HCT116 (cell line): ENCODE results near the gene FXYD1. TPM values are rescaled to one million over a fixed set of nuclear protein-coding genes. Genes with fewer than 3 reads are reported as not detected.
A peak's percentile ranks its signal among the peaks of the same experiment; 100 is the strongest.

Experiments used
- ATAC-seq: fragments of 200-7000 bp; cut with Tn5 transposase; 2 replicates; pipeline ENCODE4 v1.9.1; 2020; ENCODE audit warnings: mild to moderate bottlenecking, moderate library complexity
- BruUV-seq: library from RNA; stranded (reverse); fragments of 400-500 nt; replicated peaks from 2 replicates; lab custom pipeline; 2021; lab: Mats Ljungman, UMichigan
- CTCF ChIA-PET: fragments of 300-600 bp; sonication (Branson Sonifier 250); formaldehyde crosslinking; loops from one replicate; lab custom pipeline; 2021; ENCODE audit warnings: antibody characterized with exemption; lab: Charles Lee
- POLR2A ChIA-PET: fragments of 300-600, 350-600 bp; sonication (Branson Sonifier 250); formaldehyde crosslinking; loops from one replicate; lab custom pipeline; 2021; ENCODE audit warnings: antibody characterized with exemption; lab: Charles Lee
- RAD21 ChIA-PET, 2 experiments: fragments of 300-600 bp; sonication (Branson Sonifier 250); formaldehyde crosslinking; loops; one replicate each; lab custom pipeline; 2023; ENCODE audit warnings: low total read pairs in 2 of 2; ENCODE audit not compliant: uncharacterized antibody in 2 of 2, unreplicated experiment in 2 of 2, low non-redundant PET in 1 of 2; lab: Charles Lee
- DNase-seq: peaks from one replicate; pipeline ENCODE4 v3.0.0-alpha.2; 2010; ENCODE audit warnings: low read depth, low spot score
- H2AFZ ChIP-seq: fragments of 200-600 bp; shearing (Covaris generic), sonication (generic); 2 replicates; pipeline ENCODE4 v1.6.1; 2017; ENCODE audit warnings: low read depth, mixed run types, mixed read lengths, antibody characterized with exemption, low read length; ENCODE audit not compliant: poor library complexity, severe bottlenecking
- H3K27ac ChIP-seq: 2 replicates; pipeline ENCODE4 v1.5.1; 2012; ENCODE audit warnings: low read depth, low read length
- H3K27me3 ChIP-seq: fragments of 200-600 bp; sonication (generic); 2 replicates; pipeline ENCODE4 v1.6.1; 2016; ENCODE audit warnings: mixed run types, low read length, mixed read lengths; ENCODE audit not compliant: insufficient read depth
- H3K36me3 ChIP-seq, 2 experiments: fragments of 200-500 bp in 1 of 2; fragments of 200-600 bp in 1 of 2; sonication (Bioruptor generic) in 1 of 2; sonication (generic) in 1 of 2; 2 replicates each; pipeline versions ENCODE4 v1.5.1 to v1.6.1; 2014 to 2016; ENCODE audit warnings: low read length in 2 of 2, inconsistent platforms in 1 of 2, mixed read lengths in 1 of 2, mixed run types in 1 of 2; ENCODE audit not compliant: insufficient read depth in 2 of 2, control insufficient read depth in 1 of 2
- H3K4me1 ChIP-seq, 2 experiments: fragments of 200-600 bp in 1 of 2; sonication (generic) in 1 of 2; 2 replicates each; pipeline versions ENCODE4 v1.5.1 to v1.6.1; 2012 to 2017; ENCODE audit warnings: low read length in 2 of 2, inconsistent platforms in 1 of 2, mild to moderate bottlenecking in 1 of 2, mixed read lengths in 1 of 2, mixed run types in 1 of 2, moderate library complexity in 1 of 2; ENCODE audit not compliant: insufficient read depth in 2 of 2, control insufficient read depth in 1 of 2
- H3K4me2 ChIP-seq: fragments of 200-600 bp; sonication (generic); 2 replicates; pipeline ENCODE4 v1.6.1; 2017; ENCODE audit warnings: mixed run types, low read length, mixed read lengths
- H3K4me3 ChIP-seq, 2 experiments: fragments of 200-600 bp in 1 of 2; sonication (generic) in 1 of 2; replicated peaks in 1 of 2; 2 replicates each; pipeline ENCODE4 v1.5.1; 2011 to 2016; ENCODE audit warnings: low read length in 2 of 2, control low read depth in 1 of 2, low read depth in 1 of 2, mild to moderate bottlenecking in 1 of 2, mixed read lengths in 1 of 2, mixed run types in 1 of 2
- H3K79me2 ChIP-seq: fragments of 200-600 bp; sonication (generic); 2 replicates; pipeline ENCODE4 v1.6.1; 2017; ENCODE audit warnings: mild to moderate bottlenecking, mixed run types, low read length, moderate library complexity, mixed read lengths; ENCODE audit not compliant: insufficient read depth
- H3K9ac ChIP-seq: fragments of 200-600 bp; sonication (generic); 2 replicates; pipeline ENCODE4 v1.6.1; 2016; ENCODE audit warnings: low read length, mixed read lengths
- H3K9me2 ChIP-seq: fragments of 200-600 bp; sonication (generic), shearing (Covaris generic); 2 replicates; pipeline ENCODE4 v1.6.1; 2017; ENCODE audit warnings: mixed run types, mild to moderate bottlenecking, moderate library complexity; ENCODE audit not compliant: insufficient read depth
- H3K9me3 ChIP-seq, 2 experiments: fragments of 200-500 bp in 1 of 2; fragments of 200-600 bp in 1 of 2; sonication (Bioruptor generic) in 1 of 2; sonication (generic) in 1 of 2; 2 replicates each; pipeline ENCODE4 v1.6.1; 2014 to 2017; ENCODE audit warnings: low read length in 2 of 2, mixed read lengths in 2 of 2, inconsistent platforms in 1 of 2, low read depth in 1 of 2, mild to moderate bottlenecking in 1 of 2, mixed run types in 1 of 2, moderate library complexity in 1 of 2; ENCODE audit not compliant: control insufficient read depth in 1 of 2, insufficient read depth in 1 of 2
- H4K20me1 ChIP-seq: fragments of 200-600 bp; sonication (generic), shearing (Covaris generic); 2 replicates; pipeline ENCODE4 v1.6.1; 2017; ENCODE audit warnings: mixed run types, mild to moderate bottlenecking, moderate library complexity; ENCODE audit not compliant: insufficient read depth
- CBX3 ChIP-seq: IDR thresholded peaks from 2 replicates; pipeline ENCODE4 v1.6.1; 2012; ENCODE audit warnings: low read depth
- ELF1 ChIP-seq: IDR thresholded peaks from 2 replicates; pipeline ENCODE4 v1.6.1; 2012; ENCODE audit warnings: low read depth, borderline replicate concordance
- FOSL1 ChIP-seq: IDR thresholded peaks from 2 replicates; pipeline ENCODE4 v1.6.1; 2012; ENCODE audit warnings: low read depth
- POLR2A ChIP-seq: IDR thresholded peaks from 2 replicates; pipeline ENCODE4 v1.7.0; 2011; ENCODE audit warnings: borderline replicate concordance; ENCODE audit not compliant: insufficient read depth, insufficient read length; ENCODE audit errors: extremely low read depth
- POLR2AphosphoS5 ChIP-seq: IDR thresholded peaks from 2 replicates; pipeline ENCODE4 v1.6.1; 2011; ENCODE audit warnings: mild to moderate bottlenecking, low read depth, low read length, moderate library complexity
- TCF7L2 ChIP-seq: IDR thresholded peaks from 2 replicates; pipeline ENCODE4 v1.7.0; 2011; ENCODE audit warnings: borderline replicate concordance, inconsistent platforms; ENCODE audit not compliant: insufficient read depth, insufficient read length; ENCODE audit errors: extremely low read depth
- ZFX ChIP-seq: fragments of 450-650 bp; IDR thresholded peaks from 2 replicates; pipeline ENCODE4 v1.6.1; 2017
- ZNF274 ChIP-seq: fragments of 200-500 bp; sonication (Bioruptor generic); IDR thresholded peaks from 2 replicates; pipeline ENCODE4 v1.6.1; 2014; ENCODE audit warnings: mild to moderate bottlenecking, low read depth, low read length, inconsistent platforms
- intact Hi-C: fragments of 100-400 bp; cut with micrococcal nuclease; formaldehyde crosslinking; loops from 2 replicates; pipeline ENCODE4 v1.10.0; 2022
- total RNA-seq: library from RNA; stranded (reverse); gene quantifications from one replicate; pipeline ENCODE4 v1.2.1, GENCODE V29; 2021; ENCODE audit not compliant: unreplicated experiment
- TF ChIP-seq, protein P1 (sequence below), 3 experiments: fragments of 200-600 bp in 1 of 3; sonication (generic) in 1 of 3; IDR thresholded peaks in 2 of 3; conservative IDR thresholded peaks in 1 of 3; 2 replicates each; pipeline ENCODE4 v1.5.1; 2012 to 2017; ENCODE audit warnings: low read depth in 2 of 3, low read length in 2 of 3, antibody characterized with exemption in 1 of 3, borderline replicate concordance in 1 of 3, control low read depth in 1 of 3, mild to moderate bottlenecking in 1 of 3, mixed read lengths in 1 of 3, mixed run types in 1 of 3, moderate library complexity in 1 of 3; ENCODE audit not compliant: insufficient read depth in 1 of 3
- TF ChIP-seq, protein P2 (sequence below): IDR thresholded peaks from 2 replicates; pipeline ENCODE4 v1.6.1; 2012
- TF ChIP-seq, protein P3 (sequence below): IDR thresholded peaks from 2 replicates; pipeline ENCODE4 v1.6.1; 2012

FXYD1 gene
- total RNA-seq, 1 experiment from 2014 or later, result 7.8 TPM

DNA sequence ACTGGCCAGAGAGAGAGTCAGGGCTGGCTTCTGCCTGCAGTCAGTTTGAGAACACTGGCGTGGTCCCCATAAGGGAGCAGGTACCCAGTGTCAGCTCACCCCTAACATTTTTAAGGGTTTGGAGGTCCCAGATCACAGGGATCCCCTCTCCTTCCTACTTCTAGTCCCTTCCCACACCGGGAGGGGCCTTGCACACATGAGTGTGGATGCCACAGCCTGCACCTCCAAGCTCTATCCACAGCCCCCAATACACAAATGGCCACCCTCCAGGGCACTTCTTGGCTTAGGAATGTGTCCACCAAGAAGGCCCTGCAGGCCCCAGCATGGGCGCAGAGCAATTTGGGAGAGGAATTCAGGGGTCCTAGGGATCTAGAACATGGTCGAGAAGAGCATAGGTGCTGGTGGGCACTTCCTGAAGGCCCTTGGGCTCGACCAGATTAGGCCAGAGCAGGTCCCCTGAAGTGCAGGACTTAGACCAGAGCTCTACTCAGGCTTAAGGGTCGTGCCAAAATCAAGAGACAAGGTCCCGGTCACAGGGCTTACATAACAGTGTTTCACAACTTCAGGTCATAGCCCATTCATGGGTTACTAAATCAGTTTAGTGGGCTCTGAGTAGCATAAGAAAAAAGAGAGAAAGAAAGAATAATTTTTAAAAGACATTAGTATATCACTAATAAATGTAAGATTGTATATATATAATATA lies 31.9 kb downstream of the FXYD1 start:
- H2AFZ ChIP-seq, result no peak overlapping the region
- H3K9me2 ChIP-seq, result no peaks in the 10 kb centered on the region
- H3K4me1 ChIP-seq, result peaks cover 12 to 44% of the 10 kb centered on the region in 2 experiments; a peak in 3 of 4 replicates
- no peak overlapping the region for H3K9ac ChIP-seq
- TF ChIP-seq ELF1 (no peak), POLR2AphosphoS5 (peak; percentile 57; the same call in 1 of the 2 replicates), ZFX (no peak)
- TF ChIP-seq, protein P1, sequence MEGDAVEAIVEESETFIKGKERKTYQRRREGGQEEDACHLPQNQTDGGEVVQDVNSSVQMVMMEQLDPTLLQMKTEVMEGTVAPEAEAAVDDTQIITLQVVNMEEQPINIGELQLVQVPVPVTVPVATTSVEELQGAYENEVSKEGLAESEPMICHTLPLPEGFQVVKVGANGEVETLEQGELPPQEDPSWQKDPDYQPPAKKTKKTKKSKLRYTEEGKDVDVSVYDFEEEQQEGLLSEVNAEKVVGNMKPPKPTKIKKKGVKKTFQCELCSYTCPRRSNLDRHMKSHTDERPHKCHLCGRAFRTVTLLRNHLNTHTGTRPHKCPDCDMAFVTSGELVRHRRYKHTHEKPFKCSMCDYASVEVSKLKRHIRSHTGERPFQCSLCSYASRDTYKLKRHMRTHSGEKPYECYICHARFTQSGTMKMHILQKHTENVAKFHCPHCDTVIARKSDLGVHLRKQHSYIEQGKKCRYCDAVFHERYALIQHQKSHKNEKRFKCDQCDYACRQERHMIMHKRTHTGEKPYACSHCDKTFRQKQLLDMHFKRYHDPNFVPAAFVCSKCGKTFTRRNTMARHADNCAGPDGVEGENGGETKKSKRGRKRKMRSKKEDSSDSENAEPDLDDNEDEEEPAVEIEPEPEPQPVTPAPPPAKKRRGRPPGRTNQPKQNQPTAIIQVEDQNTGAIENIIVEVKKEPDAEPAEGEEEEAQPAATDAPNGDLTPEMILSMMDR (IDR thresholded peaks at IDR 0.05 in 2 of 3, conservative IDR thresholded peaks at IDR 0.05 in 1 of 3; ENCODE audit: borderline replicate concordance in 1 of 3, insufficient read depth in 1 of 3, low read depth in 2 of 3, low read length in 2 of 3), result no peak
- no TSS peak for BruUV-seq
- DNase-seq, result no peak
- POLR2A ChIA-PET, result interaction anchor here (0.6 kb wide), 1 partner anchor 32 kb away, joined by 8 read pairs; no protein-coding TSS in a partner anchor
- H3K36me3 ChIP-seq, result peaks cover 0 to 11% of the 10 kb centered on the region in 2 experiments; a peak in 2 of 4 replicates
- intact Hi-C loops, result no loop called here
- no peaks in the 10 kb centered on the region for H3K79me2 ChIP-seq
- H3K4me3 ChIP-seq, result no peak overlapping the region
- RAD21 ChIA-PET, result no interaction called here
- H3K4me2 ChIP-seq, result no peak overlapping the region
- CTCF ChIA-PET, result interaction anchor here (1.6 kb wide), 1 partner anchor 29 kb away, joined by 4 read pairs; no protein-coding TSS in a partner anchor
- no peaks in the 10 kb centered on the region for H4K20me1 ChIP-seq
- no peaks in the 10 kb centered on the region for H3K9me3 ChIP-seq
- H3K27ac ChIP-seq, result no peak overlapping the region
- no peak for ATAC-seq
- H3K27me3 ChIP-seq, result no peaks in the 10 kb centered on the region

DNA sequence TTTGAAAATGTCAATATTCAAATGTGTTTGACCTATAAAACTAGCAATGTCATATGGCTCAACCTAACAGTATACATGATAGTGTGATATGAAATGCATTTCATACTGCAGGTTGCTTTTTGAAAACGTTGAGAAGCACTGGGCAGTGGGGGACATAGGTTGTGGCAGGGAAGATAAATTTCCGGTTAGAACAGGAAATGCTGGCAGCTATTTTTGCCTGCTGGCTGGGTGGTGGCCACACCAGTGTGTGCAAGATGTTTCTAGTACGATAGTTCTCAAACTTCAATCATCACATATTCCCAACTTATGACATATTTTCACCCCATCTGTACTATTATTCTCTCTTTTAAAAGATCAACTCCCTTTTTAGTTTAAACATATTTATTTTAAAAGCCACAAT lies 33.1 kb downstream of the FXYD1 start:
- RAD21 ChIA-PET, result no interaction called here
- TF ChIP-seq POLR2A, result no peak
- TF ChIP-seq ZNF274, result no peak
- TF ChIP-seq, protein P2, sequence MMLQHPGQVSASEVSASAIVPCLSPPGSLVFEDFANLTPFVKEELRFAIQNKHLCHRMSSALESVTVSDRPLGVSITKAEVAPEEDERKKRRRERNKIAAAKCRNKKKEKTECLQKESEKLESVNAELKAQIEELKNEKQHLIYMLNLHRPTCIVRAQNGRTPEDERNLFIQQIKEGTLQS, result no peak
- no peak for TF ChIP-seq FOSL1
- TF ChIP-seq CBX3, result no peak
- TF ChIP-seq, protein P1 (IDR thresholded peaks at IDR 0.05 in 2 of 3, conservative IDR thresholded peaks at IDR 0.05 in 1 of 3; ENCODE audit: borderline replicate concordance in 1 of 3, insufficient read depth in 1 of 3, low read depth in 2 of 3, low read length in 2 of 3), result no peak
- TF ChIP-seq, protein P3, sequence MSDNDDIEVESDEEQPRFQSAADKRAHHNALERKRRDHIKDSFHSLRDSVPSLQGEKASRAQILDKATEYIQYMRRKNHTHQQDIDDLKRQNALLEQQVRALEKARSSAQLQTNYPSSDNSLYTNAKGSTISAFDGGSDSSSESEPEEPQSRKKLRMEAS, result no peak
- TF ChIP-seq ELF1, result no peak
- no peak for TF ChIP-seq TCF7L2

More for the DNA sequence above, 33.1 kb downstream of the FXYD1 start:
- no peaks in the 10 kb centered on the region for H4K20me1 ChIP-seq
- no peak for ATAC-seq
- ChIA-PET POLR2A (no interaction called here), CTCF (interaction anchor here (0.9 to 1.6 kb wide), 2 partner anchors 18 to 31 kb away, joined by 3 to 4 read pairs; partner anchors contain the start of gene FXYD5)
- no peak overlapping the region for H3K27ac ChIP-seq
- intact Hi-C loops, result no loop called here
- no peak overlapping the region for H3K9ac ChIP-seq
- H2AFZ ChIP-seq, result no peak overlapping the region
- no peaks in the 10 kb centered on the region for H3K27me3 ChIP-seq
- no peaks in the 10 kb centered on the region for H3K79me2 ChIP-seq
- no peak overlapping the region for H3K4me2 ChIP-seq
- H3K9me2 ChIP-seq, result no peaks in the 10 kb centered on the region
- no peaks in the 10 kb centered on the region for H3K9me3 ChIP-seq
- DNase-seq, result no peak
- BruUV-seq, result TSS peak; percentile 34
- H3K4me1 ChIP-seq, result peaks cover 14 to 41% of the 10 kb centered on the region in 2 experiments; a peak in 3 of 4 replicates
- H3K4me3 ChIP-seq, result no peak overlapping the region
- peaks cover 0 to 4% of the 10 kb centered on the region in 2 experiments; a peak in 1 of 4 replicates for H3K36me3 ChIP-seq
